Measurements from ENCODE around the gene DNAJB6.

DNAJB6 gene

GRCh38 chr7:157371296-157371695, 34.5 kb downstream of the DNAJB6 start:
- DNase-seq: no peak

GRCh38 chr7:157372300-157373232, 35.8 kb downstream of the DNAJB6 start:
- DNase-seq: no peak

- no peak for DNase-seq
Measured at GRCh38 chr7:157373493-157373892, 36.7 kb downstream of the DNAJB6 start.

GRCh38 chr7:157375410-157375809, 38.6 kb downstream of the DNAJB6 start:
- no peak for DNase-seq

- DNase-seq: no peak
Measured at GRCh38 chr7:157377436-157378124, 40.8 kb downstream of the DNAJB6 start.

- no peak for DNase-seq
Measured at GRCh38 chr7:157378390-157378789, 41.6 kb downstream of the DNAJB6 start.

- no peak for DNase-seq
Measured at GRCh38 chr7:157379493-157379892, 42.7 kb downstream of the DNAJB6 start.

- DNase-seq: no peak
Measured at GRCh38 chr7:157380416-157380815, 43.6 kb downstream of the DNAJB6 start.

- no peak for DNase-seq
Measured at GRCh38 chr7:157383868-157384267, 47.1 kb downstream of the DNAJB6 start.

GRCh38 chr7:157384301-157384700, 47.5 kb downstream of the DNAJB6 start:
- no peak for DNase-seq

- no peak for DNase-seq
Measured at GRCh38 chr7:157386979-157387800, 50.4 kb downstream of the DNAJB6 start.

- no peak for DNase-seq
Measured at GRCh38 chr7:157388301-157388700, 51.5 kb downstream of the DNAJB6 start.

- no peak for DNase-seq
Measured at GRCh38 chr7:157389951-157390730, 53.3 kb downstream of the DNAJB6 start.

- no peak for DNase-seq
Measured at GRCh38 chr7:157391036-157391710, 54.4 kb downstream of the DNAJB6 start.

GRCh38 chr7:157392256-157393037, 55.6 kb downstream of the DNAJB6 start:
- DNase-seq: no peak

- DNase-seq: no peak
Measured at GRCh38 chr7:157394246-157395191, 57.7 kb downstream of the DNAJB6 start.

- no peak for DNase-seq
Measured at GRCh38 chr7:157395206-157395605, 58.4 kb downstream of the DNAJB6 start.

- DNase-seq: no peak
Measured at GRCh38 chr7:157396316-157397035, 59.7 kb downstream of the DNAJB6 start.

All from GOT3 (cell line).